Epithelial cell of proximal tubule (primary cell): Measurements from ENCODE around the gene PCDHGA6. TPM values are rescaled to one million over a fixed set of nuclear protein-coding genes. Genes with fewer than 3 reads are reported as not detected.

ENCODE experiments used
- DNase-seq: peaks from one replicate; pipeline ENCODE4 v3.0.0-alpha.2; 2011; ENCODE audit warnings: low read depth
- H3K4me3 ChIP-seq: 2 replicates; pipeline ENCODE4 v1.5.1; 2011; ENCODE audit warnings: low read depth, mild to moderate bottlenecking, low read length
- CTCF ChIP-seq: conservative IDR thresholded peaks from 2 replicates; pipeline ENCODE4 v1.5.1; 2012; ENCODE audit warnings: low read depth, mild to moderate bottlenecking, low read length
- total RNA-seq: library from RNA; depleted of rRNA; stranded (reverse); fragments of >200 nt; gene quantifications from 2 replicates; pipeline ENCODE4 v1.2.3, GENCODE V29; 2015

The PCDHGA6 gene
- total RNA-seq, 1 donor from 2014 or later = 0.35 TPM

- H3K4me3 ChIP-seq = peak overlapping the region; percentile 46
- TF ChIP-seq CTCF = no peak
- no peak for DNase-seq
These were observed 47.8 kb downstream of the PCDHGA6 start for GRCh38 chr5:141421489-141421855.

GRCh38 chr5:141422742-141423291 lies 49.1 kb downstream of the PCDHGA6 start:
- DNase-seq = no peak
- H3K4me3 ChIP-seq = no peak overlapping the region
- no peak for TF ChIP-seq CTCF

GRCh38 chr5:141427783-141428426 lies 54.2 kb downstream of the PCDHGA6 start:
- no peak overlapping the region for H3K4me3 ChIP-seq
- no peak for TF ChIP-seq CTCF
- DNase-seq = no peak

Other genes starting within 250 kb of the PCDHGA6 start
- 0.22 and 0.63 TPM in 2 replicates for gene PCDHB5, start 238.7 kb upstream of the PCDHGA6 start, total RNA-seq
- gene PCDHB6, start 223.8 kb upstream of the PCDHGA6 start, total RNA-seq = not detected in 2 replicates
- gene PCDHB7, start 201.2 kb upstream of the PCDHGA6 start, total RNA-seq = not detected in 2 replicates
- not detected in 2 replicates for gene PCDHB8, start 196.1 kb upstream of the PCDHGA6 start, total RNA-seq
- gene PCDHB16, start 191.5 kb upstream of the PCDHGA6 start, total RNA-seq = under 0.01 and 0.07 TPM in 2 replicates
- not detected in 2 replicates for gene PCDHB9, start 186.7 kb upstream of the PCDHGA6 start, total RNA-seq
- under 0.01 TPM in 1 of 2 replicates, not detected in the other for gene PCDHB10, start 181.5 kb upstream of the PCDHGA6 start, total RNA-seq
- gene PCDHB11, start 174.3 kb upstream of the PCDHGA6 start, total RNA-seq = 0.06 and 0.07 TPM in 2 replicates
- gene PCDHB12, start 165.2 kb upstream of the PCDHGA6 start, total RNA-seq = not detected in 2 replicates
- 0.23 and 0.29 TPM in 2 replicates for gene PCDHB13, start 160.0 kb upstream of the PCDHGA6 start, total RNA-seq
- gene PCDHB14, start 150.5 kb upstream of the PCDHGA6 start, total RNA-seq = under 0.01 and 0.23 TPM in 2 replicates
- 0.07 and 0.29 TPM in 2 replicates for gene PCDHB15, start 128.5 kb upstream of the PCDHGA6 start, total RNA-seq
- gene SLC25A2, start 69.8 kb upstream of the PCDHGA6 start, total RNA-seq = 0.29 TPM in 1 of 2 replicates, not detected in the other
- 40.6 and 41.0 TPM in 2 replicates for gene TAF7, start 53.1 kb upstream of the PCDHGA6 start, total RNA-seq
- 0.29 and 0.75 TPM in 2 replicates for gene PCDHGA1, start 43.4 kb upstream of the PCDHGA6 start, total RNA-seq
- 0.23 and 0.72 TPM in 2 replicates for gene PCDHGA2, start 35.1 kb upstream of the PCDHGA6 start, total RNA-seq
- gene PCDHGA3, start 30.1 kb upstream of the PCDHGA6 start, total RNA-seq = 0.36 and 0.52 TPM in 2 replicates
- 0.12 and 0.29 TPM in 2 replicates for gene PCDHGB1, start 23.8 kb upstream of the PCDHGA6 start, total RNA-seq
- 0.22 and 0.92 TPM in 2 replicates for gene PCDHGA4, start 18.9 kb upstream of the PCDHGA6 start, total RNA-seq
- 0.43 and 0.98 TPM in 2 replicates for gene PCDHGB2, start 13.9 kb upstream of the PCDHGA6 start, total RNA-seq
- 0.14 and 0.63 TPM in 2 replicates for gene PCDHGA5, start 9.7 kb upstream of the PCDHGA6 start, total RNA-seq
- gene PCDHGB3, start 3.6 kb upstream of the PCDHGA6 start, total RNA-seq = 0.14 and 1.1 TPM in 2 replicates
- 0.23 and 0.29 TPM in 2 replicates for gene PCDHGA7, start 8.9 kb downstream of the PCDHGA6 start, total RNA-seq
- 1.7 and 4.7 TPM in 2 replicates for gene PCDHGB4, start 13.8 kb downstream of the PCDHGA6 start, total RNA-seq
- 0.14 and 1.0 TPM in 2 replicates for gene PCDHGA8, start 18.7 kb downstream of the PCDHGA6 start, total RNA-seq
- 4.0 and 6.5 TPM in 2 replicates for gene PCDHGB5, start 24.1 kb downstream of the PCDHGA6 start, total RNA-seq
- 1.1 and 1.9 TPM in 2 replicates for gene PCDHGA9, start 28.9 kb downstream of the PCDHGA6 start, total RNA-seq
- 1.4 and 3.4 TPM in 2 replicates for gene PCDHGB6, start 34.1 kb downstream of the PCDHGA6 start, total RNA-seq
- gene PCDHGA10, start 39.1 kb downstream of the PCDHGA6 start, total RNA-seq = 0.58 and 1.9 TPM in 2 replicates
- gene PCDHGB7, start 43.8 kb downstream of the PCDHGA6 start, total RNA-seq = 0.65 and 2.8 TPM in 2 replicates
- gene PCDHGA11, start 47.2 kb downstream of the PCDHGA6 start, total RNA-seq = 2.6 and 2.7 TPM in 2 replicates
- 1.8 and 1.9 TPM in 2 replicates for gene PCDHGA12, start 56.6 kb downstream of the PCDHGA6 start, total RNA-seq
- gene PCDHGC3, start 102.1 kb downstream of the PCDHGA6 start, total RNA-seq = 9.8 and 23.2 TPM in 2 replicates
- 0.07 and 0.46 TPM in 2 replicates for gene PCDHGC4, start 111.1 kb downstream of the PCDHGA6 start, total RNA-seq
- 0.06 TPM in 1 of 2 replicates, not detected in the other for gene PCDHGC5, start 115.2 kb downstream of the PCDHGA6 start, total RNA-seq
- gene DIAPH1, start 245.1 kb downstream of the PCDHGA6 start, total RNA-seq = 94.0 and 101 TPM in 2 replicates